H4 (cell line): Measurements from ENCODE around the gene STIM1. TPM values are rescaled to one million over a fixed set of nuclear protein-coding genes. Genes with fewer than 3 reads are reported as not detected.

ENCODE experiments used
- DNase-seq: peaks from one replicate; pipeline ENCODE4 v3.0.0-alpha.2; 2015; ENCODE audit warnings: low spot score
- total RNA-seq: library from RNA; depleted of rRNA; stranded (reverse); fragments of >200 nt; shearing (Covaris generic); gene quantifications from 2 replicates; pipeline ENCODE4 v1.2.3, GENCODE V29; 2014

STIM1 gene
- total RNA-seq, 1 experiment from 2014 or later, result 22.1 TPM

GRCh38 chr11:3830730-3831129 lies 24.7 kb upstream of the STIM1 start:
- no peak for DNase-seq

- no peak for DNase-seq
Measured at GRCh38 chr11:3831378-3832239, 23.9 kb upstream of the STIM1 start.

- DNase-seq, result no peak
Measured at GRCh38 chr11:3832816-3833215, 22.6 kb upstream of the STIM1 start.

GRCh38 chr11:3833449-3833848 lies 22.0 kb upstream of the STIM1 start:
- no peak for DNase-seq

- DNase-seq, result no peak
Measured at GRCh38 chr11:3834349-3834663, 21.2 kb upstream of the STIM1 start.

GRCh38 chr11:3834664-3835461 lies 20.6 kb upstream of the STIM1 start:
- no peak for DNase-seq

GRCh38 chr11:3835751-3836150 lies 19.7 kb upstream of the STIM1 start:
- no peak for DNase-seq

- DNase-seq, result no peak
Measured at GRCh38 chr11:3836903-3837302, 18.6 kb upstream of the STIM1 start.

- no peak for DNase-seq
Measured at GRCh38 chr11:3837793-3838192, 17.7 kb upstream of the STIM1 start.

- no peak for DNase-seq
Measured at GRCh38 chr11:3838504-3838903, 17.0 kb upstream of the STIM1 start.

GRCh38 chr11:3840004-3840869 lies 15.2 kb upstream of the STIM1 start:
- DNase-seq, result no peak

- DNase-seq, result peak; percentile 77
Measured at GRCh38 chr11:3840870-3841425, 14.5 kb upstream of the STIM1 start, which contains the start of gene RHOG. Gene RHOG (minus strand): TSS chr11:3840959. CDS start chr11:3828138, 12,821 bp downstream.

- DNase-seq, result peak; percentile 82
Measured at GRCh38 chr11:3841426-3842350, 13.8 kb upstream of the STIM1 start.

- no peak for DNase-seq
Measured at GRCh38 chr11:3843326-3843725, 12.1 kb upstream of the STIM1 start.

- DNase-seq, result no peak
Measured at GRCh38 chr11:3845246-3845645, 10.2 kb upstream of the STIM1 start.

- DNase-seq, result no peak
Measured at GRCh38 chr11:3845670-3846069, 9.8 kb upstream of the STIM1 start.

GRCh38 chr11:3849297-3849874 lies 6.1 kb upstream of the STIM1 start:
- DNase-seq, result peak; percentile 27

GRCh38 chr11:3853545-3853842 lies 2.0 kb upstream of the STIM1 start:
- DNase-seq, result no peak

GRCh38 chr11:3853899-3854659 lies 1.4 kb upstream of the STIM1 start:
- DNase-seq, result no peak

- DNase-seq, result no peak
Measured at GRCh38 chr11:3854660-3854976, 846 bp upstream of the STIM1 start.
